Mesodermal cell (in vitro differentiated cells): Measurements from ENCODE around the gene ANKMY2. TPM values are rescaled to one million over a fixed set of nuclear protein-coding genes. Genes with fewer than 3 reads are reported as not detected.
"Not testable (repeated sequence)": the region's sequence is repeated elsewhere in the genome, so short reads cannot be mapped to it uniquely, and the experiment has no call there.

Experiments
- H3K27ac ChIP-seq: 2 replicates; pipeline ENCODE4 v1.7.0; 2013; ENCODE audit warnings: mild to moderate bottlenecking, low read depth, low read length, moderate library complexity; ENCODE audit not compliant: severe bottlenecking
- H3K36me3 ChIP-seq: 2 replicates; pipeline ENCODE4 v1.7.1; 2013; ENCODE audit warnings: mild to moderate bottlenecking, low read length, moderate library complexity; ENCODE audit not compliant: control insufficient read depth, insufficient read depth
- H3K4me1 ChIP-seq: one replicate; pipeline ENCODE4 v1.7.1; 2013; ENCODE audit warnings: mild to moderate bottlenecking, low read length; ENCODE audit not compliant: insufficient read depth, control insufficient read depth, poor library complexity, severe bottlenecking
- H3K4me3 ChIP-seq: 2 replicates; pipeline ENCODE4 v1.7.0; 2013; ENCODE audit warnings: low read length, control low read depth, mild to moderate bottlenecking; ENCODE audit not compliant: insufficient read depth, poor library complexity, severe bottlenecking; ENCODE audit errors: extremely low read depth
- H3K9me3 ChIP-seq: 2 replicates; pipeline ENCODE4 v1.7.1; 2013; ENCODE audit warnings: mild to moderate bottlenecking, low read length, moderate library complexity; ENCODE audit not compliant: control insufficient read depth
- WGBS, 2 experiments: methylation state at CpG; one replicate each; pipeline ENCODE4 v1.1.5; 2013; ENCODE audit warnings: missing lambda C conversion rate in 2 of 2; ENCODE audit not compliant: insufficient coverage in 2 of 2; 5-methylcytosine and 5-hydroxymethylcytosine counted together
- polyA plus RNA-seq, 2 experiments: library from polyadenylated mRNA; stranded (reverse); fragments of 50-300 nt; gene quantifications; one replicate each; pipeline ENCODE4 v1.2.3, GENCODE V29; 2013

The ANKMY2 gene
- 22.6 TPM for polyA plus RNA-seq (2013, experiment 1 of 2)
- polyA plus RNA-seq (2013, experiment 2 of 2) = 23.4 TPM

DNA sequence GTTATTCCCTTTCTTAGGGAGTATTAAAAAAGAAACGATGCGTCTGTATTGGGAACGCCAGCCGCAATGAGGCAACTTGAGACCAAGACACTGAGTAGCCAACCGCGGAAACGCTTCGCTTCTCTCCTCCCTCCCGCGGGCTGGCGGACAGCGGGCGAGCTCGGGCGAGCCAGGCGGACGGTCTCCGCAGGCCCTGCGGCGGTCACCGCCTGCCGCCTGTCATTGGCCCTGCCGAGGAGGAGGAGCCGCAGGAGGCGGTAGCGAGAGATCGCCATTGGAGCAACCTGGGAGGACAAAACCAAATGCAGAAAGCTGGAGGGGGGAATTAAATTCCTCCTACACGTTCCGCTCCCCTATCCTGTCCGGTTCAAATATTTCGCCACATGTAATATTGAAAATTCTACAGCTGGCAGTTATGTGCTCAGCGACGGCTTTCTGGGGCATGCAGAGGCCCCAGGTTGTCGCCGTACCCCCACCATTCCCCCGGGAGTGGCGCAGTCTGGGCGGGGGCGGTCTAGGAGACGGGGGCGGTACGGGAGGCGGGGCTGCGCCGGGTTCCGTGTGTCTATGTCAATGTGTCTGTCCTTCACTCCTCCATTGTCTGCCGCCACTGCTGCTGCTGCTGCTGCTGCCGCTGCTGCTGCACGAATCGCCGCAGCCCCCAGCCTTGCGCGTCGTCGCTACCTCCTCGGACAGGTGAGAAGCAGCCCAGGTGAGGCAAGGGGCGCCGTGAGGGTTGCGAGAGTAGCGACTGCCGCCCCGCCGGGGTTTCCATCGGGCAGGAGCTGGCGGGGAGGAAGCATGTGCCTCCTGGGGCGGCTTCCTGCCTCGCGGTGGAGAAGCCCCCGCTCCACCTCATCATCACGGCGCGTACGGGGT is at the start of gene ANKMY2, which contains the start of gene BZW2:
Gene ANKMY2, minus strand, starts transcription at position 162 of the 879 bp plus-strand sequence. CDS start 181 bp downstream, outside the sequence.
Gene BZW2, plus strand, starts transcription at position 589 of the 879 bp plus-strand sequence. CDS start 19,263 bp downstream, outside the sequence.
- 0% methylated on average over 37 to 48 of the region's 73 CpGs for WGBS, 2 experiments
- H3K36me3 ChIP-seq = peaks cover 14% of the 10 kb centered on the region
- peaks cover 28% of the 10 kb centered on the region for H3K4me1 ChIP-seq
- peak within 1 kb of the TSS; percentile 99 for H3K27ac ChIP-seq
- peak within 1 kb of the TSS; percentile 80 for H3K4me3 ChIP-seq
- no peaks in the 10 kb centered on the region for H3K9me3 ChIP-seq

DNA sequence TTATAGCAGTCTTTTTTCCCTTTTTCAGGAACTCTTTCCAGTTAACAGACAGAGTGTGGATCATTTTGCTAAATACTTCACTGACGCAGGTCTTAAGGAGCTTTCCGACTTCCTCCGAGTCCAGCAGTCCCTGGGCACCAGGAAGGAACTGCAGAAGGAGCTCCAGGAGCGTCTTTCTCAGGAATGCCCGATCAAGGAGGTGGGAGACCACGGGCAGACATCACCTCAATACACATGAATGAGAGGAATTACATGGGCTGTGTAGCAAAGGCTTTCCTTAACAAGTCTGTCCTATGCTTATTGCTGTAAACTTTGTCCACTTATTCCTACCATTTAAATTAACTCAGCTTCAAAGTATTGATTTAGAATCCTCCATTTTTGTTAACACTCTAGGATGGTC is 49.3 kb upstream of the ANKMY2 start:
- H3K4me1 ChIP-seq = no peaks in the 10 kb centered on the region
- H3K4me3 ChIP-seq = no peak overlapping the region
- H3K27ac ChIP-seq = no peak overlapping the region
- H3K9me3 ChIP-seq = no peaks in the 10 kb centered on the region
- H3K36me3 ChIP-seq = peaks cover 91% of the 10 kb centered on the region
- 90 to 97% methylated on average over 2 to 3 of the region's 6 CpGs for WGBS, 2 experiments

DNA sequence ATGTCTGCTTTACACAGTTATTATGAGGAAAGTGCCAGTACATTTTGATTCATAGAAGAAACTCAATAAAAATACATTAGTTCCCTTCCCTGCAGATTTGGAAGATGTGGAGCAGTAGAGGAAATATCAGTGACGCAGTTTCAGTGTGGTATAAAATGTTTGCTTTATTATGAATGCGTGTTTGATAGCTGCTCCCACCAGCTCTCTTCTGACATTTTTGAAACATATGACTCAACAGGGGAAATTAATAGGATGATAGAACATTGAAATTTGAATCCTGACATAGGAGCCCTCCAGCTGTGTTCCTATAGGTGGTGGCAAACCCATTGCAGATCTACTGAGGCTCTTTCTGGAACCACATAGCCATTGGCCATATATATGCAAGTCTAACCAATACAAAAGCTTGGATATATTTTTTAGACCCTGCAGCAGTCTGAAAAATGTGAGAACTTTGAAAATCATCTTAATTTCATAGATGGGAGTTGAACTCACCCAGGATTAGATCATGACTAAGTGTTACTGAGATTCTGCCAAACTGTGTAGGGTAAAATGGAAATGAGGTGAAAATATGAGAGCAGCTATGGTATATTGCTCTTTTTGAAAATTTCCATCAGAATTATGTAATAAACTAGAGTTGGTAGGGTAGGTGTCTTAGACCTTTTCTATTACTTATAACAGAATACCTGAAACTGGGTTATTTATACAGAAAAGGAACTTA is 48.2 kb upstream of the ANKMY2 start:
- H3K4me1 ChIP-seq = no peaks in the 10 kb centered on the region
- H3K27ac ChIP-seq = no peak overlapping the region
- no CpG with 5 or more reads among the region's 2 CpGs for WGBS, 2 experiments
- peaks cover 92% of the 10 kb centered on the region for H3K36me3 ChIP-seq
- no peaks in the 10 kb centered on the region for H3K9me3 ChIP-seq
- H3K4me3 ChIP-seq = no peak overlapping the region

DNA sequence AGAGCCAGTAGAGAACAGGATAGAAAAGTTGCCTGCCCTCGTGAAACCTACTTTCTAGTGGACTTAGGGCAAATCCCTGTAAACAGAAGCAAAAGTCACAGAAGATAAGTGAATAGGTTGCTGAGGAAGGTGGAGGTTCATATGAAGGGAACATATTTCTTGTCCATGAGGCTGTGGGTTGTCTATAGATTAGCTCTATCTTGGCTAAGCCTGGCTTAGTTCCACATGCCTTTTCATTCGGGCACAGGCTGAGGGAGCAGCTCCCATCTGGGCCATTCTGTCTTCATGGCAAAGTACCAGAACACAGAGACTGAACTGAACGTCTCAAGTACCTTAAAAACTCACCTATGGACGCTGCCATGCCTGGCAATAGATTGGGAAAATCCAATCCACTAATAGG is 45.7 kb upstream of the ANKMY2 start:
- Histone ChIP-seq H3K9me3 (no peaks in the 10 kb centered on the region), H3K4me1 (no peaks in the 10 kb centered on the region), H3K4me3 (no peak overlapping the region), H3K27ac (no peak overlapping the region), H3K36me3 (peaks cover 80% of the 10 kb centered on the region)
- 97 to 100% methylated on average over 2 to 3 of the region's 4 CpGs for WGBS, 2 experiments

DNA sequence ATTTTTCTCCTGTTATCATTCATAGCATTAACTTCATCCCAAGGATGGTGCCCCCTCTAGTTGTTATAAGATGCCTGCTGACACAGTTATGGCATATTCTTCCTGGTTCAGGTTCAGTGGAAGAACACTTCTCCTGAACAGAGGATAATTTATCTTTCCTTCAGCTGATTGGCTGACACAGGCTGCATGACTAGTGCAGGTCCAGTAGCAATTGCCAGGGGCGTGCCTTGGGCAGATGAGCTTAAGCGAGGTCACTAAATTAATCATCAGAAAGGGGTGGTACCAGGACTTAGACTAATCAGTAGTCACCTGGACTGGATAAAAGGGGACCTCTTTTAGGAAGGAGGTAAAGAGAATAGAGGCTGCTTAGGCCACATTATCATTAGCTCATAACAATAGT is 42.7 kb upstream of the ANKMY2 start:
- Histone ChIP-seq H3K9me3 (no peaks in the 10 kb centered on the region), H3K4me1 (no peaks in the 10 kb centered on the region), H3K4me3 (no peak overlapping the region), H3K36me3 (peaks cover 63% of the 10 kb centered on the region), H3K27ac (no peak overlapping the region)
- WGBS, 2 experiments = 86 to 89% methylated on average over 2 of the region's 2 CpGs

DNA sequence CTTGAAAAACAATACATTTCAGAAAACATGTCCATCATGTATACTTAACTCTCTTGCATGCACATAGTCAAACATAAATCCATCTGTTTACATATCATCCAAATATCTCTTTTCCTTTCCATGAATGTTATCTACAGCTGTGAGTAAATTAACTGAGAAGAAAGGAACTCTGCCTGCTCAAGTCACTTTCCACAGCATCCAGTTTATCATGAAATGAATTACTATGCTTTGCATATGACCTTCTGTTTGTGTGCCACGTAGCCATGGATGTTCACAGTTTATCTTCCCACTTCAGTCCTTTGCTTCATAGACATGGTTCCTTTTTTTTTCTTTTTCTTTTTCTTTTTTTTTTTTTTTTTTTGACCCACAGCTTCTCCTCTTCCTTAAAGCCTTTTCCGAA is 40.0 kb upstream of the ANKMY2 start:
- no peaks in the 10 kb centered on the region for H3K4me1 ChIP-seq
- H3K4me3 ChIP-seq = no peak overlapping the region
- peaks cover 59% of the 10 kb centered on the region for H3K36me3 ChIP-seq
- no peaks in the 10 kb centered on the region for H3K9me3 ChIP-seq
- 92% methylated on average over 2 of the region's 2 CpGs; no CpG with 5 or more reads in 1 of the 2 experiments for WGBS, 2 experiments
- H3K27ac ChIP-seq = no peak overlapping the region

DNA sequence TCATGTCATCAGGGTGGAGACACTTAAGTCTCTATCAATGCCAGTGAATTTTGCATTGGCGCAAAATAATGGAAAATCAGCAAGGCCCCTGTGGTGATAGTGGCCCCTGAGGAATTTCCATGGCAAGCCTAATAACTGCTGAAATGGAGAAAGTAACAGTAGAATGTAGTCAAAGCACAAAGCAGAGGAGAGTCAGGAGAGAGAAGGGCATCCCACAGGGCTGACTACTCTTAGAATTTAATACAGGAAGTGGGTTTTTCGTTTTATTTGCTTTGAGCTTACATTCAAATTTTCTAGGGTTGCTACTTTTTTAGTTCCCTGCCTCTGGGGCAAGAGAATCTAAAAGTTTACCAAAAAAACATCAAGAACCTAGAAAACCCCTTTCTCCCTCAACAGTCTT is 39.4 kb upstream of the ANKMY2 start:
- no peak overlapping the region for H3K4me3 ChIP-seq
- no peak overlapping the region for H3K27ac ChIP-seq
- H3K9me3 ChIP-seq = no peaks in the 10 kb centered on the region
- H3K4me1 ChIP-seq = no peaks in the 10 kb centered on the region
- 100% methylated on average over 1 of the region's 2 CpGs for WGBS, 2 experiments
- peaks cover 59% of the 10 kb centered on the region for H3K36me3 ChIP-seq

DNA sequence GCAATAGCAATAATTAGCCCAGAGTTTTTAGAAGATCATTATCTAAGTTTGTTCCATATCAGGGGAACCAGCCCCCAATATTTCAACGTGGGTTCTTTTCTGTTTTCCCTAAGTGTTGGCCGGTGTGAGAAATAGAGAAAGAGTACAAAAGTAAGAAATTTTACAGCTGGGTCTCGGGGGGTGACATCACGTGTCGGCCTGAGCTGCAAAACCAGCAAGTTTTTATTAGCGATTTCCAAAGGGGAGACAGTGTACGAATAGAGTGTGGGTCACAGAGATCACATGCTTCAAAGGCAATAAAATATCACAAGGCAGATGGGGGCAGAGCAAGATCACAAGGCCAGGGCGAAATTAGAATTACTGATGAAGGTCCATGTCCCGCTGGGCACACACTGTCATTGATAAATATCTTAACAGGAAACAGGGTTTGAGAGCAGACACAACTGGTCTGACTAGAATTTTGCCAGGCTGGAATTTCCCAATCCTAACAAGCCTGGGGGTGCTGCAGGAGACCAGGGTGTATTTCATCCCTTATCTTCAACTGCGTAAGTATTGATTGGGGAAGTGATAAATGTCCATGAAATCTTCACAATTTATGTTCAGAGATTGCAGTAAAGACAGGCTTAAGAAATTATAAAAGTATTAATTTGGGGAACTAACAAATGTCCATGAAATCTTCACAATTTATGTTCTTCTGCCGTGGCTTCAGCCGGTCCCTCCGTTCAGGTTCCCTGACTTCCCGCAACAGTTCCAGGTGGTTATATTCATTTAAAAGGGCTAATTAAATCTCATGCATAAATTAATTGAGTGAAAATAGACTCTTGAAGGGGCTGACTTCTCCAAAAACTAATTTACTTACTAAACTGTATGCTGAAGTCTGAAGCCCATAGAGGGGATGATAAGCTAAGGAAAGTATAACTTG is 33.4 kb upstream of the ANKMY2 start:
- WGBS, 2 experiments = 95 to 99% methylated on average over 7 to 8 of the region's 14 CpGs
- H3K4me1 ChIP-seq, H3K4me3 ChIP-seq, H3K9me3 ChIP-seq: not testable (repeated sequence)
- Histone ChIP-seq H3K36me3 (peaks cover 88% of the 10 kb centered on the region), H3K27ac (peak overlapping the region; percentile 20)

GRCh38 chr7:16677978-16678494 is 32.5 kb upstream of the ANKMY2 start:
- Histone ChIP-seq H3K36me3 (peaks cover 86% of the 10 kb centered on the region), H3K4me3 (no peak overlapping the region), H3K9me3 (no peaks in the 10 kb centered on the region), H3K4me1 (peaks cover 2% of the 10 kb centered on the region), H3K27ac (no peak overlapping the region)
- WGBS, 2 experiments = 97 to 99% methylated on average over 7 of the region's 12 CpGs

DNA sequence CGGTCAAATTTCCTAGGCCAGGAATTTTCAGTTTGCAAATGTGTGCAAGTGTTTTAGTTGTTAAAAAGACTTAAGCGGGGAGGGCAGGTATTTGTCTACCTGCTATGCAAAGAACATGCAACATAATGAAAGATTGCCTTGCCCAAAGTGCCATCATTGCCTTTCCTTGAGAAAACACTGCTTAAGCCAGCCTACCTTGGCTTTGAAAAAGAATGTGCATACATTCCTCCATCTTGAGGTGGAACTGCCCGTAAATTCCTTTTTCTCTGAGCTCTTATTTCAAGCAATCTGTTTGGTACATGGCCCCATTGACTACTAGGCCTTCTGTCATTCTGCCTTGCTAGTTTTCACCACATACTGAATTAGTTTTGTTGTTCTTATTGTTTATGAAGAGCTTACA is 29.7 kb upstream of the ANKMY2 start:
- Histone ChIP-seq H3K36me3 (peaks cover 85% of the 10 kb centered on the region), H3K4me3 (no peak overlapping the region), H3K9me3 (no peaks in the 10 kb centered on the region), H3K27ac (no peak overlapping the region), H3K4me1 (peaks cover 2% of the 10 kb centered on the region)
- WGBS, 2 experiments = 85 to 90% methylated on average over 2 to 3 of the region's 3 CpGs
